HG02885 (cell line): ENCODE measurements around the gene FTSJ1.

Experiments used
- ATAC-seq: cut with Tn5 transposase; IDR thresholded peaks from one replicate; pipeline ENCODE4 v1.9.1; 2021; ENCODE audit warnings: mild to moderate bottlenecking; ENCODE audit not compliant: unreplicated experiment, poor library complexity

Gene FTSJ1

DNA sequence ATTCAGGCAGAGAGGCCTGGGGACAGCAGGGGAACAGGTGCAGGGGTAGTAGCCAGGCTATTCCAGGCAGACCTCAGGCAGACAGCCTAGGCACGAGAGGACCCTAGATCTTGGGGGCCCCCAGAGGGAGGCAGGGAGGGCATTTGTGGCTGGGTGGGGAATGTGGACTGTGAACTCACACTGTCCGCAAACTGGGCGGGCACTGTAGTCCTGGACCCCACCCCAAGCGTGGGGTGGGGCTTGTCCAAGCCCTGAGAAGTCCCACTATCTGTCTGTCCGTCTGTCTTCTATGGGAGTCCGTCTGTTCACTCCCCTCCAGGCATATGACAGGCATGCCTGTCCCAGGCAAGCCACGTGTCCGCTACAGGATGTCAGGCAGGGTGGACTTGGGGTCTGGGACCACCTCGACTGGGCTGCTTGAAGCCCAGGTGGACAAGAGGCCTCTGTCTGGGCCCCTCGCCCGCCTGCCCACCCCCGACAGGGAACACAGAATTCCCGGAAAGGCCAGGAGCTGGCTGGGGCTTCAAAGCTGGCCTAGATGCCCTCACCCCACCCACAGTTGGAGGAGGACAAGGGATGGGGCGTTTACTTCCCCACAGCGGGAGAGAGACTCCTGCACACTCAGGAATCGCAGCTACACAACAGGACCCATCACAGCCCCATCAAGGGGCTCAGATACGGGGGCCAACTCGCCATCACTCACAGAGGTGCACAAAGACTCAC, 5.7 kb upstream of the FTSJ1 start, which contains the start of gene SLC38A5:
TSS of gene SLC38A5 (minus strand) at position 151 of the 723 bp plus-strand sequence. CDS start 2,336 bp downstream, outside the sequence.
- no peak for ATAC-seq

DNA sequence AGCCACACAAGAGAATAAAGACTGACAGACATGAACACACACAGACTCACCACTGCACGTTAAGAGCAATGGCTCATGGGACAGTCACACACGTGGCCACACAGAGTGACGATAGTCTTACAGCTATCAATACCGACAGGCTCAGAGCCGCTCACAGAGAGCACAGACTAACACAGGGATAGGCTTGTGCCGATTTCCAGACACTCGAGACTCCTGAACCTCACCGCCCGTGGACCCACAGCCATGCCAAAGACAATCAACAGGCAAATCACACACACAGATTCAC, 5.2 kb upstream of the FTSJ1 start:
- no peak for ATAC-seq

DNA sequence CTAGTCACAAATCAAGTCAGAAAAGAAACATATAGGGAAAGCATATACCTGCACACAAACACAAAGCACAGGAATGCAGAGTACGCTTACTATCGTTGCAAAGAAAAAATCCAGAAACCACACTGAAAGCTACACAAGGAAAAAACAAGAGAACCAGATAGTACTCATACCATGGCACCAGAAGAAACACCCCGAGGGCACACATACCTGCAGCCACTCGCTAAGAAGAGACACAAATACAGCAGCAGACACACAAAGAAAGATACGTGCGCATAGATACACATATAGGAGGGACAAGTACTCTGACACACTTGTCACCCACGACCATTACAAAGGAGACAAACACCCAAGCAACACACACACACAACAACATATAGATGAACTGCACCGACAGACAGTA, 4.5 kb upstream of the FTSJ1 start:
- ATAC-seq, result no peak

DNA sequence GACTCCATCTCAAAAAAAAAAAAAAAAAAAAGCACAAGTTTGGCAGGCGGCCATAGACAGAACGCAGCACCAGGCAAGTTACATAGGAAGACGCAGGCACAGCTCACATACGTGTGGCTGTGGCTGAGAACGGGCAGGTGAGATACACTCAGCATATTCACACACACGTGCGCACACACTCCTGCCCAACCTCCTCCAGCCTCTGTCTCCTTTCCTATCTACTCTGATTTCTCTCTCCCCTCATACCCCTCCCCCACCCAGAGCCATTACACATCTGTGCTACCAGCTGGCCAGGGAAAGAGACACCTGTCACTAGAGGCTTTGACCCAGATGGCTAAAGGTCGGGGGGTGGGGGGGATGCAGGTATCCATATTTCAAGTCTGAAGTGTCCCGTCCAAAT, 3.8 kb upstream of the FTSJ1 start:
- ATAC-seq, result no peak

DNA sequence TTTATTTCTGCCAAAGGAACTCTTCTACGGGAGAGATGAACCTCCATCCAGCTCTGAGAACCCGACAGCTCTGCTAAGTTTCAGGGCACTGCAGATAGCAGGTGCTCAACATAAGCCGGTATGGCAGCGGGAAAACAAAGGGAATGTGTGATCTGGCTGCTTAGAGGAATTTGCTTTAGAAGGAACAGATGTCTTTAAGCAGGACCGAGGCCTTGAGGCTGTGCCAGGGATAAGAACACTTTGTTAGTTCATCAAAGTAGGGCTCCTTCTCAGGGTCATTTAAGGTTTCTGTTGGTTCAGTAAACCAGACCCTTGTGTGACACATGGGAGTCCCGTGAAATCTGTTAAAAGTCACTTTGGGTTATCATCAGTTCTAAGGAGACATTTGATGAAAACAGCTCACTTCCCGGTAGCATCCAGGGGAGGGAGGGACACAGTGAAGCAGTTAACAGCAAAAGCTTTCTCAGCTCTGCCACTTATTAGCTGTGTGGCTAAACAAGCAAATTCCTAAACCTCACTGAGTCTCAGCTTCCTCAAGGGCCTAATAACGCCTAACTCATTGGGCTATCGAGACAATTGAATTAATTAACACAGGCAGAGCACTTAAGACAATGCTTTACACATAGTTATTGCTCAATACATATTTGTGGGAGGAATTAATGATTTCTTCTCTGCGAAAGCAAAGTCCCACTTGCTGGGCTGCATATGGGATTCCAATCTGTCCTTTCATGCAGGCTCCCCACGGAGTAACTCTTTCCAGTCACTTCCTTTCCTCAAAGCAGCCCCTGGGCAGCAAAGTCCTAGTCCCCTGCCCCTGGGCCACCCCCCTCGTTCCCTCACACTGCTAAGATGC, 2.9 kb upstream of the FTSJ1 start:
- ATAC-seq, result no peak

DNA sequence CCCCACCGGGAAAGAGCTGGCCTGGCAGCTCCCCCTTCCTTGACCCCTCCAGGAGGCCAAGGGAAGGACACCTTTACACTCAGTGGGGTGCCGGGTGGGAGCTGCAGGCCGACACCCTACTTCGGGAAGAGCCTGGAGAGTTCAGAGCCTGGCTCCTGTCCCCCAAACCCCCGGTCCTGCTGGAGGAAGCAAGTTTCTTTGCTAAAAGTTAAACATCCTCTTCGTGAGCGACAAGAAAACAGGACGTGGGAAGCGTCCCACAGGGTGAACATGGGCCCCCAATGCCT, 2.4 kb upstream of the FTSJ1 start:
- no peak for ATAC-seq

DNA sequence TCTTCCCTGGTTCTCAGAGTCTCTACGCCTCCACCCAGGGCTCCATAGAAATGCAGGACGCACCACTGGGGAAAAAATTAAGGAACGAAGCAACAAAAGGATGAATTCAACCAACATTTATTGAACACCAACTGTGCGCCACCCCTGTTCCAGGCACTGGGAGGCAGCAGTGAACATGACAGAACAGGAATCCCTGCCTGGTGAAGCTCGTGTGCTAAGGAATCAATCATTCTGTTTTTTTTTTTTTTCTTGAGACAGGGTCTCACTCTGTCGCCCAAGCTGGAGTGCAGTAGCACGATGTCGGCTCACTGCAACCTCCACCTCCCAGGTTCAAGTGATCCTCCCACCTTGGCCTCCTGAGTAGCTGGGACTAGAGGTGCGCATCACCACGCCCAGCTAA, 1.9 kb upstream of the FTSJ1 start:
- ATAC-seq, result no peak

DNA sequence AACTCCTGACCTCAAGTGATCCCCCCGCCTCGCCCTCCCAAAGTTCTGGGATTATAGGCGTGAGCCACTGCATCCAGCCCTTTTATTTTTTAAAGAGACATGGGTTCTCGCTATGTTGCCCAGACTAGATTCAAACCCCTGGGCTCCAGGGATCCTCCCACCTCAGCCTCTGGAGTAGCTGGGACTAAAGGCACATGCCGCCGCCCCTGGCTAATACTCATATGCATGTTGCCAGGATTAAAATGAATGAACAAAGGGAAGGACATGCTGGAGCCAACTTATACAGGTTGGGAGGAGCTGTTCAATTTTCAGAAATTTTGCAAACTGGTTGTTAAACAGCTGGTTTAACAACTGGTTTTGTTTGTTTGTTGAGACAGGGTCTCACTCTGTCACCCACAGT, 1.4 kb upstream of the FTSJ1 start:
- ATAC-seq, result no peak

DNA sequence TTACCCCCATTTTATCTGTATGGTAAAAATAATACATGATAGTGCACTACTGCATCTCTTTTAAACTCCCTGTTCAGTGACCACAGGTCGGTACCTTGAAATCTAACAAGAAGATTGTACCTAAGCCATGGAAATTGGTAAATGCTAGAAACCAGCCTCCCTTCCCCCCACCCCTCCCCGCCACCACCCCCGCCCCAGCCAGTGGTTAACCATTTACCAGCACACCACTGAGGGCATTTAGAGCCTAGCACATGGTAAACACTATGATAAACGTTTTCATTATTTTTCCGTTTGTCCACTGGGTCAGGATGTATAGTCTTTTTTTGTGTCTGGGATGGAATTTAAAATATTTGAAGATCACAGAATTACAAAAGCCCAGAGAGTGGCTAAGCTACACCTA, 703 bp upstream of the FTSJ1 start:
- ATAC-seq, result no peak

DNA sequence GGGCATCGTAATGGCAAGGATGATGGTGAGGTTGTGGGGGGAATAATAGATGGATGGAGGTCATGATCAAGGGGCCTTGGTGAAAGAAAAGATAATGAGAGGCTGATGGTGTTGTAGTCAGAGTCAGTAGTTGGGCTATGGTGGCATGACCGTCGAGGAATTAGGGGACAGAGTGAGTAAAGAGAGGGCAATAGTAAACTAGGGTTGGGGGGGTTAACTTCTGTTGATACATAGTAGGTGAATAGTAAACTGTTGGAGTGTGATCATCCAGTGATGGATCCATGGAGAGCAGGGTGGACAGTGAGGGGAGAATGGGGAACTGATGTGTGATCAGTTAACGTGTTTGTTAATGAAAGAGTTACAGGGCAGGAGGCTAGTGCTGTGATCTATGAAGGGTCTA, 920 bp downstream of the FTSJ1 start:
- no peak for ATAC-seq

DNA sequence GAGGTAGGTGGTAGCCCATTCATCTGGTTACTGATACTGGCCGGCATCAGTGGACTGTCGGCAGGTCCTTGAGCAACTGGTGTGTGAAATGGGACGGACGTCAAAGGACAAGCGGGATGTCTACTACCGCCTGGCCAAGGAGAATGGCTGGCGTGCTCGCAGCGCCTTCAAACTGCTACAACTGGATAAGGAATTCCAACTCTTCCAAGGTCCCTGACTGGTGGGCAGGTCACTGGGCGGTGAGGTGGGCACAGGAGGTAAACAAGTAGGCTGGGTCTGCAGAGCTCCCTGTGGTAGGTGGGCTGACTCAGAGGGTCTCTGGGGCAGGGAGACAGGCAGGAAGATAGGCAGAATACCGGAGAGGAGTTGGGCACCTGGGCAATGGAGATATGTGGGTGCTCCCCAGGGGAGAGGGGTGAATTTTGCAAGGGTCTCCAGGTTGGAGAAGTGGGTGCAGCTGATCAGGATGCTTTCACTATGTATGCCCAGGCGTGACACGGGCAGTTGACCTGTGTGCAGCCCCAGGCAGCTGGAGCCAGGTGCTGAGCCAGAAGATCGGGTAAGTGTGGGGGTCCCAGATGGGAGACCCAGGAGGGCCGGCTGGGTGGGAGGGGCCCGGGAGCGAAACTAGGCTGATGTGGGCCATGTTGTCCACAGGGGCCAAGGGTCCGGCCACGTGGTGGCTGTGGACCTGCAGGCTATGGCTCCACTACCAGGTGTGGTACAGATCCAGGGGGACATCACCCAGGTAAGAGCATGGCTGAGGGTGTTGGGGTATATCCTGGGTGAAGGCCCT, 2.2 kb downstream of the FTSJ1 start:
- no peak for ATAC-seq

DNA sequence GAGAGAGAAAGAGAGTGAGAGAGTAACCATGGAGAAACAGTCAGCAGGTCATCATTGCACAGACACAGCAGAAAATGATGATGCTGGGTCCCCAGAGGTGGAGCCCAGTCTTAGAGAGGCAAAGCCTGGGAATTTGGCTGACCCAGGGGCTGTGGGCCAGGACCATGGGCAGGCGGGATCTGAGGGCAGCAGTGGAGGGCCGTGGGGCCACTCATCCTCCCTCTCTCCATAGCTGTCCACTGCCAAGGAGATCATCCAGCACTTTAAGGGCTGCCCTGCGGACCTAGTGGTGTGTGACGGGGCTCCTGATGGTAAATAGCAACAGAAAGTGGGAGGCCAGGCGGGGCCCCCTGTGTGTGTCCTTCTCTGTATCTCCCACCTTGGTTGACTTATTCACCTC, 2.8 kb downstream of the FTSJ1 start:
- ATAC-seq, result no peak

DNA sequence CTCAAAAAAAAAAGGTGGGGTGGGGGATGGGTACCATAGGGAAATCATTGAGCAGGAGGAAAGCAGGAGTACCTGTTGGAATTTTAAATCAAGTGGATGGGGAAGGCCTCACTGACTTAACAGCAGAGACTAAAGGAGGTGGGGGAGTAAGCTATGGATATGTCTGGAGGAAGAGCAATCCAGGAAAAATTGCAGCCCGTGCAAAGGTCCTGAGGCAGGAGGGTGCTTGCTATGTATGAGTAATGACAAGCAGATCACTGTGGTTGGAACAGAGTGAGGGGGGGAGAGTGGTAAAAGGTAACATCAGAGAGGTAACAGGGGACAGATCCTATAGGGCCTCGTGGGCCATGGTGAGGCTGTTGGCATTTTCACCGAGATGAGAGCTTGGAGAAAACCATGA, 4.1 kb downstream of the FTSJ1 start:
- ATAC-seq, result no peak

DNA sequence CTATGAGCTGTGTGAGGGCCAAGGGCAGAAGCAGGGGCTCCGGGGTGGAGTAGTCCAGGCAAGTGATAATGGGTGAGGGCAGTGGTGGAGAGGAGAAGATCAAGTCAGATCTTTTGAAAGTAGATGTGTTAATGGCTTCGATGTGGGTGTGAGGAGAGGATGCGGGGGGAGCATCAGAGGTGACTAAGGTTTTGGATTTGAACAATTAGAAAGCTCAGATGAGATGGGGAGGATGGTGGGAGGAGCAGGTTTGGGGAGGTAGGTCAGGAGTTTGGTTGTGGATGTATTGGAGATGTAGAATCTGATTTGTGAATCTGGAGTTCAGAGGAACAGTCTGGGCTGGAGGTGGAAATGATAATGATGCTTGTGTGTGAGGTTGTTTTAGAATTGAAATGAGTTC, 4.6 kb downstream of the FTSJ1 start:
- ATAC-seq, result no peak

DNA sequence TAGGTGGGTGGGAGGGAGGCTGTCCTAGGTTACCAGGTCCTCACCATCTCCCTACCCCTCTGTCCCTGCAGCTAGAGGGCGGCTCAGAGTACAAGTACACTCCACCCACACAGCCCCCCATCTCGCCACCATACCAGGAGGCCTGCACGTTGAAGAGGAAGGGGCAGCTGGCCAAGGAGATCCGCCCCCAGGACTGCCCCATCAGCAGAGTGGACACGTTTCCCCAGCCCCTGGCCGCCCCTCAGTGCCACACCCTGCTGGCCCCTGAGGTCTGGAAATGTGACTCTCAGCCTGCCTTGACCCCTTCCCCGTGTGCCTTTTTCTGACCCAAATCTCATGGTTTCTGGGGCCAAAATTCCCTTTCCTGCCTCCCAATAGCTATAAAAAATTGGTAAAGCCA, 6.5 kb downstream of the FTSJ1 start:
- no peak for ATAC-seq

DNA sequence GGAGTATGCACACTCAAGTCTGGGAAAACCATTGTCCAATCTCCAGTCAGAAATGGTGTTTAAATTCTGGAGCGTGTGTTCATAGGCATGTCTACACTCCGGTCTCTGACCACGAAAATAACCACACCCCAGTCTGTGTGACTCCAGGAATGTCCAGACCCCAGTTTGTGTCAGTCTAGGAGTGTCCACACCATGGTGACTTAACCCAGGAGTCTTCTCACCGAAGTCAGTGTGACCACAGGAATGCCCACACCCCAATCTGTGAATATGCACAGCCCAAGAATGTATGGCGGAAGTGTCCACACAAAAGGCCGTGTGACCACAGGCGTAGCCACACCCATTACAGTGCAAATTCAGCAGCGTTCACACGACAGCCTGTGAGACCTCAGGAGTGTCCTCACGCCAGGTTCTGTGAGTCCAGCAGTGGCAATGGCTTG, 11.4 kb downstream of the FTSJ1 start:
- ATAC-seq, result no peak

DNA sequence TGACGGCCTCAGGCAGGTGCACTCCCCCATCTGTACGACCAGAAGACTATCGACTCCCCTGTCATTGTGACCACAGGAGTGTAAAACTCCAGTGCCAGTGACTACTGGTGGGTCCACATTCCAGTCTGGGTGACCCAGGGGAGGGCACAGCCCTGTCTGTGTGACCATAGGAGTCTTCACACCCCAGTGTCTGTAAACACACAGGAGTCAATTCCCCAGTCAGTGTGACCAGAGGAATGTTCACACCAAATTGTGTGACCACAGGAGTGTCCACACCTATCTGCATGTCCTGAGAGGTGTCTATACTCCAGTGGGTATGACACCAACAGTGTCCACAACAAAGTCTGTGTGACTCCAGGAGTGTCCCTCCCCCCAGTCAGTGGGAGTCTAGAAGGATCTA, 12.0 kb downstream of the FTSJ1 start:
- ATAC-seq, result no peak

DNA sequence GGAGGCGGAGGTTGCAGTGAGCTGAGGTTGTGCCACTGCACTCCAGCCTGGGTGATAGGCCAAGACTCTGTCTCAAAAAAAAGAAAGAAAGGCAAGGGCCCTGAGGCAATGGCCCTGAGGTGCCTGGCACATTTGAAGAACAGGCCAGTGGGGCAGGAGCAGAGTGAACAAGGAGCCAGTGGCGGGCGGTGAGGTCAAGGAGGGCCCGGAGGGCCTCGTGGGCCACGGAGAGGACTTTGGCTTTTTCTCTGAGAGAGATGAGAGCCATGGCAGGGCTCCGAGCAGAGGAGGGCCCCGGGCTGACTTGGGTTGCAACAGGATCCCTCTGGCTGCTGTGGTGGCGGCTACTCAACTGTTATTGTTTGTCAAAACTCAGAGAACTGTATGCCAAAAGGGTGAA, 13.3 kb downstream of the FTSJ1 start:
- ATAC-seq, result no peak

DNA sequence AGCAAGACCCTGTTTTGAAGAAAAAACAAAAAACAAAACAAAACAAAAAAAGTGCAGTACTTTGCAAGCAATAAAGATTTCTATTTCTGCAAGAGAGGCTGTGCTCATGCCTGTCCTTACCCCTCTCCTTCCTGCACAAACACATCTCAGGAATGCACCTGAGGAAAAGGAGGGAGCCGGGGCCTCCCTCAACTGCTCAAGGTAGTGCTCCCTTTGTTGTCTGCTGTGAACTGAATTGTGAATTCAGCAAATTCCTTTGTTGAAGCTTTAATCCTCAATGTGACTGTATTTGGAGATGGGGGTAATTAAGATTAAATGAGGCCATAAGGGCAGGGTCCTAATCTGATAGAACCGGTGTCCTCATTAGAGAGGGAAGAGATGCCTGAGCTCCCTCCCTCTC, 13.9 kb downstream of the FTSJ1 start:
- no peak for ATAC-seq

DNA sequence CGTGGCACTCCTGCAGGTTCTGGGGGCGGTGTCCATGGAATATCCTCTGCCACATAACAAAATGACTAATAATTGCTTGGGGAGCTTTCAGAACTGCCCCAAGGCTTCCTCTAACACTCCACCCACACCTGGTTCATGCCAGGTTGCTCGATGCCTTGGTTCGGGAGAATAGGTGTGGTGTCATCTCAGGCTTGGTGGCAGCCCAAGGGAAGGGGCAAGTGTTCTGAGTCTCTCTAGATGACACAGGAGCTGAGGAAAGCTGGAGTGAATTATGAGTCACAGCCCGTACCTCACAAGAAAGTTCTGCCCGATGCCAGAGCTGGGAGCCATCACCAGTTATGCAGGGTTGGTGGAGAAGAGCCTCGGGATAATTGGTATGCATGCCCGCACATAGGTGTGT, 14.7 kb downstream of the FTSJ1 start:
- no peak for ATAC-seq

DNA sequence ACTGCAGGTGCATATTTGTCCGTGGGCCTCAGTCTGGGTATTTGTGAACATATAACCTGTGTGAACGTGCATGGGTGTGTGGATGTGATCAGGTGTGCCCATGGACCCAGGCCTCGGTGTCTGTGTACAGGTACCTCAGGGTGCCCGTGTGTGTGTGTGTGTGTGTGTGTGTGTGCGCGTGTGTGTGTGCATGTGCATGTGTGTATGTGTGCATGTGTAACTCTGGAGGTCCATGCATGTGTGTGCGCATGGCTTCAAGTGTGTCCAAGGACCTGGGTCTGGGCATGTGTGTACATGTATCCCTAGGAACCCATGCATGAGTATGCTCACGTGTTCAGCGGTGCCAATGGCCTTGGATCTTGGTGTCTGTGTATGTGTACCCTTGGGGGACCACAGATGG, 15.8 kb downstream of the FTSJ1 start:
- ATAC-seq, result no peak
